ENCODE measurements around the gene DEAF1. TPM values are rescaled to one million over a fixed set of nuclear protein-coding genes. Genes with fewer than 3 reads are reported as not detected.

Gene DEAF1
- total RNA-seq, 2 donors from 2014 or later, result 44.1 to 51.9 TPM

DNA sequence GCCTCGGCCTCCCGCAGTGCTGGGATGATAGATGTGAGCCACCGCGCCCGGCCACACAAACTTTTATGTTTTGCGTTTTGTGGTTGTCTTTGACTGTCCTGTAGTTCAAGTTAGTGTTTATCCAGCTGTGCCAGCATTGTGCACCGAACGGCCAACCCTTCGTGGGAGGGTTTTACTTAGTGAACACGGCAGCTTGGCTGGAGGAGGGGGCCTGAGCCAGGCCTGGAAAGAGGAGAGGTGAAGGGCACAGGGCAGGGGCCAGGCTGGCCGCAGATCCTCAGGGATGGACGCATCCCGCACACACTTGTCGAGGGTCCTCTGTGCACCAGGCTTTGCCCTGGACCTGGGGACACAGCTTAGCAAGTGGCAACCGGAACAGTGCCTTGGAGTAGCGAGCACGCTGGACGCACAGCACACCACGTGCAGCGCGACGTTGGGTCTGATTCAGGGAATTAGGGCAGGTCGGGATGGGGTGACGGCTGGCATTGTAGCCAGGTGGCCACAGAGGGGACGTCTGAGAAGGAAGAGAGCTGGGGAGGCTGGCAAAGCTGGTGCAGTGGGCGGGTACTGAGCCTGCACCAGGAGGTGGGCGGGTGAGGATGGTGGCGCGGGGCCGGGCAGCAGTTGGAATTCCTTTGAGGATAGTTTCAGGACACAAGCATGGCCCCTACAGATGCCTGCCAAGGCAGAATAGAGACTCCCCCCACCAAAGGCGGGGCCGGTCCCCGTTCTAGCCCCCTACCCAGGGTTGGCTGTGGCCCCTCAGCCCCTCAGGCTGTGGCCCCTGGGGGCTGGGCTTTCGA is 24.4 kb upstream of the DEAF1 start:
- peaks cover 3% of the 10 kb centered on the region for H3K36me3 Mint-ChIP-seq (ENCODE audit: low read depth)
- H3K27me3 Mint-ChIP-seq (ENCODE audit: insufficient read depth), result peaks cover 23% of the 10 kb centered on the region
- Histone ChIP-seq H3K27ac (ENCODE audit: low read depth, low read length) (no peak overlapping the region), H3K9ac (ENCODE audit: extremely low read depth, low read length, poor library complexity, severe bottlenecking) (no peak overlapping the region), H3K9me3 (ENCODE audit: control insufficient read depth, low read length) (no peaks in the 10 kb centered on the region), H3K4me3 (ENCODE audit: low read length) (no peak overlapping the region), H3K4me1 (ENCODE audit: control insufficient read depth, insufficient read depth, low read length) (no peaks in the 10 kb centered on the region), H3K27me3 (ENCODE audit: control insufficient read depth, insufficient read depth, low read length, poor library complexity, severe bottlenecking) (peaks cover 15% of the 10 kb centered on the region), H3K36me3 (ENCODE audit: control insufficient read depth, insufficient read depth, low read length) (no peaks in the 10 kb centered on the region)
- WGBS, 2 experiments (ENCODE audit: insufficient coverage in 1 of 2, insufficient read length in 1 of 2), result 94 to 97% methylated on average over 22 to 34 of the region's 34 CpGs
- no peak overlapping the region for H3K4me3 Mint-ChIP-seq
- no peaks in the 10 kb centered on the region for H3K4me1 Mint-ChIP-seq
- DNase-seq, result no peak
- peaks cover 11% of the 10 kb centered on the region for H3K9me3 Mint-ChIP-seq
- H3K27ac Mint-ChIP-seq, result no peak overlapping the region
- TF ChIP-seq, protein P1, sequence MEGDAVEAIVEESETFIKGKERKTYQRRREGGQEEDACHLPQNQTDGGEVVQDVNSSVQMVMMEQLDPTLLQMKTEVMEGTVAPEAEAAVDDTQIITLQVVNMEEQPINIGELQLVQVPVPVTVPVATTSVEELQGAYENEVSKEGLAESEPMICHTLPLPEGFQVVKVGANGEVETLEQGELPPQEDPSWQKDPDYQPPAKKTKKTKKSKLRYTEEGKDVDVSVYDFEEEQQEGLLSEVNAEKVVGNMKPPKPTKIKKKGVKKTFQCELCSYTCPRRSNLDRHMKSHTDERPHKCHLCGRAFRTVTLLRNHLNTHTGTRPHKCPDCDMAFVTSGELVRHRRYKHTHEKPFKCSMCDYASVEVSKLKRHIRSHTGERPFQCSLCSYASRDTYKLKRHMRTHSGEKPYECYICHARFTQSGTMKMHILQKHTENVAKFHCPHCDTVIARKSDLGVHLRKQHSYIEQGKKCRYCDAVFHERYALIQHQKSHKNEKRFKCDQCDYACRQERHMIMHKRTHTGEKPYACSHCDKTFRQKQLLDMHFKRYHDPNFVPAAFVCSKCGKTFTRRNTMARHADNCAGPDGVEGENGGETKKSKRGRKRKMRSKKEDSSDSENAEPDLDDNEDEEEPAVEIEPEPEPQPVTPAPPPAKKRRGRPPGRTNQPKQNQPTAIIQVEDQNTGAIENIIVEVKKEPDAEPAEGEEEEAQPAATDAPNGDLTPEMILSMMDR (conservative IDR thresholded peaks at IDR 0.05), result no peak

DNA sequence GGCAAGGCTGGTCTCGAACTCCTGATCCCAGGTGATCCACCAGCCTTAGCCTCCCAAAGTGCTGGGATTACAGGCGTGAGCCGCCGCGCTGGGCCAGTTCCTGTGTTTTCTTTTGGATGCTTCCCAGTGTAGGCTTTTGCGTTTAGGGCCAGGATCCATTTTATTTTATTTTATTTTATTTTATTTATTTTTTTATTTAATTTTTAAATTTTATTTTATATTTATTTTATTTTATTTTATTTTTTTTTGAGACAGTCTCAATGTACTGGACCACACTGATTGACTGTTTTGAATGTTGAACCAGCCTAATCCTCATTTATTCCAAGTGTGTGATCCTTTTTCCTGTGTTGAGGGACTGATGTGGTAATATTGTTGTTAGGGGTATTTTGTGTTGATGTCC is 19.4 kb upstream of the DEAF1 start:
- Mint-ChIP-seq H3K36me3 (ENCODE audit: low read depth) (peaks cover 3% of the 10 kb centered on the region), H3K4me3 (no peak overlapping the region), H3K27ac (no peak overlapping the region), H3K4me1 (no peaks in the 10 kb centered on the region), H3K9me3 (peaks cover 11% of the 10 kb centered on the region), H3K27me3 (ENCODE audit: insufficient read depth) (peaks cover 9% of the 10 kb centered on the region)
- 98 to 100% methylated on average over 2 to 5 of the region's 6 CpGs for WGBS, 2 experiments (ENCODE audit: insufficient coverage in 1 of 2, insufficient read length in 1 of 2)
- H3K27me3 ChIP-seq (ENCODE audit: control insufficient read depth, insufficient read depth, low read length, poor library complexity, severe bottlenecking), result peaks cover 3% of the 10 kb centered on the region
- no peak overlapping the region for H3K4me3 ChIP-seq (ENCODE audit: low read length)
- TF ChIP-seq, protein P1 (conservative IDR thresholded peaks at IDR 0.05), result no peak
- no peak overlapping the region for H3K27ac ChIP-seq (ENCODE audit: low read depth, low read length)
- no peaks in the 10 kb centered on the region for H3K9me3 ChIP-seq (ENCODE audit: control insufficient read depth, low read length)
- DNase-seq, result no peak
- no peaks in the 10 kb centered on the region for H3K4me1 ChIP-seq (ENCODE audit: control insufficient read depth, insufficient read depth, low read length)
- no peak overlapping the region for H3K9ac ChIP-seq (ENCODE audit: extremely low read depth, low read length, poor library complexity, severe bottlenecking)
- H3K36me3 ChIP-seq (ENCODE audit: control insufficient read depth, insufficient read depth, low read length), result no peaks in the 10 kb centered on the region

DNA sequence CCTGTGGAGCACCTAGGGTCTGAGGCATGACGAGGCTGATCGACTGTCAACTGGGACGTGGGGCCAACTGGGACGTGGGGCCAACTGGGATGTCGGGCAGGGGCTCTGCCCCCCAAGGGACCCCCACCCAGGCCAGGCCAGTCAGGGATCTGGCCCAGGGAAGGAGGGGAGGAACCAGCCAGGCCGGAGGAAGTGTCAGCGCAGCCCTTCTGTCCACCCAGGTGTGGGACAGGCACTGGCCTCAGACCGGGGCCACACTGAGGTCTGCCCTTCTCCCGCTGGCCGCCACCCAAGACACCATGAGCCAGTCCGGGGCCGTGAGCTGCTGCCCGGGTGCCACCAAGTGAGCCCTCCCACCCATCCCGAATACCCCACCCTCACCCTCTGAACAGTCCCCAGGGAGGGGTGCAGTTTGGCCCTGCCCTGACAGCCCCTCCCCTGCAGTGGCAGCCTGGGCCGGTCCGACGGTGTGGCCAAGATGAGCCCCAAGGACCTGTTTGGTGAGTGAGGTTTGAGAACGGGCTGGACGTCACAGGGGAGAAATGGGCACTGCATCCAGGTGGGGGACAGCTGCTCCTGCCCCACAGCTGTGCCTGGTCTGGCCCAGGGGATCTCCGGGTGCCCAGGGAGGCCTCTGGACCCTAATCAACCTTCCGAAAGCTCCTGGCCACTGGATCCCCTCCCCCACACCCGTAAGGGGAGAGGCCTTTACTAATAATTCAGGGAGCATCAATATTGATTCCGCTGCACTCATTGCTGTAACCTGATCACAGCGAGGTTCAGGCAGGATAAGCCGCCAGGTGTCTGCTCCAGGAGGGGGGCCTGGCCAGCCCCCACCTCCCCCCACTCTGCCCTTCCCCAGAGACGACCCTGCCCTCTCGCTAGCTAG is 14.3 kb upstream of the DEAF1 start:
- Histone ChIP-seq H3K9me3 (ENCODE audit: control insufficient read depth, low read length) (no peaks in the 10 kb centered on the region), H3K4me3 (ENCODE audit: low read length) (no peak overlapping the region), H3K4me1 (ENCODE audit: control insufficient read depth, insufficient read depth, low read length) (peaks cover 5% of the 10 kb centered on the region), H3K9ac (ENCODE audit: extremely low read depth, low read length, poor library complexity, severe bottlenecking) (no peak overlapping the region), H3K27me3 (ENCODE audit: control insufficient read depth, insufficient read depth, low read length, poor library complexity, severe bottlenecking) (no peaks in the 10 kb centered on the region), H3K36me3 (ENCODE audit: control insufficient read depth, insufficient read depth, low read length) (no peaks in the 10 kb centered on the region), H3K27ac (ENCODE audit: low read depth, low read length) (no peak overlapping the region)
- no peaks in the 10 kb centered on the region for H3K9me3 Mint-ChIP-seq
- DNase-seq, result no peak
- H3K4me1 Mint-ChIP-seq, result no peaks in the 10 kb centered on the region
- H3K27ac Mint-ChIP-seq, result no peak overlapping the region
- H3K36me3 Mint-ChIP-seq (ENCODE audit: low read depth), result no peaks in the 10 kb centered on the region
- TF ChIP-seq, protein P1 (conservative IDR thresholded peaks at IDR 0.05), result no peak
- H3K4me3 Mint-ChIP-seq, result no peak overlapping the region
- WGBS, 2 experiments (ENCODE audit: insufficient coverage in 1 of 2, insufficient read length in 1 of 2), result 89 to 91% methylated on average over 19 to 27 of the region's 27 CpGs
- H3K27me3 Mint-ChIP-seq (ENCODE audit: insufficient read depth), result no peaks in the 10 kb centered on the region

Measured in endodermal cell (in vitro differentiated cells).